Activated naive CD4-positive, alpha-beta T cell (primary cell): ENCODE results near the gene LY6G6C.

Experiments
- DNase-seq, 4 experiments: peaks; one replicate each; lab custom pipeline; 2025; lab: John Stamatoyannopoulos, UW

The LY6G6C gene

DNA sequence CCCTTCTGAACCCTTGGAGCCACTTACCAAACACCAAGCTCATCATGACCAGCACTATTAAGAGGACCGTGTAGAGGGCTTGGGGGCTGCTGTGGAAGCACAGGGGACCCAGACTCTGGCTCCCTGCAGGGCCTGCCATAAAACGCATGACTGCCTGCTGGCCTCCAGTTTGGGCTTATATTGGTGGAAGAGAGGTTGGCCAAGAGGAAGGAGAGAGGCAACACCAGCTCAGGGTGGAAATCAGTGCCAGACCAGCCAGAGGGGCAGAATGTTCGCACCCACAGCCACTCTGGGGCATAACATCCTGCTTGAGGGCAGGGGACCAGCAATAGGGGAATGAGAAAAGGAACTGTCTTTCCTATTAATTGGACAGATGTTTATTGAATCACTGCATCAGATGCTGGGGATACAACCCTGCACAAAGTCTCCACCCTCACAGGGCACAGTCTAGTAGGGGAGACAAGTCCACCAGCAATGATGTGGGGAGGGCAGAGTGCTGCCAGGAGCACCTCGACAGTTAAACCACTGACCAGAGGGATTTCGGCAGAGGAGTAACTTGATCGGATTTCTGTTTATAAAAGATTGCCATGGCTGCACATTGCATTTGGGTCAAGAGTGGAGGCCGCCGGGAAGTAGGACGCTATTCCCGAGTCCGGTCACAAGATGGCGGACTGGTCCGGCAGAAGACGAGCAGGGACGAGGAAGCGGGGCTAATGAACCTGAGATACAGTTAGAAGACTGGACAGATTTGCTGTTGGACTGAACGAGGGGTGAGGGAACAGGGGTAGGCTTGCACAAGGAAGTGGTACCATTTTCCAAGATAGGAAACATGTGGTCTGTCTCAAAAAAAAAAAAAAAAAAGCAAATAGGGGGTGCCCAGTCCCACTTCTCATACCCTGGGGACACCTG, 41.1 kb downstream of the LY6G6C start, which contains the start of gene LY6G5C:
TSS of gene LY6G5C (minus strand) at position 842 of the 909 bp plus-strand sequence. CDS start at position 148, 694 bp downstream.
- peak in 3 of 4 experiments; percentile 8 to 54 (median 23) for DNase-seq

DNA sequence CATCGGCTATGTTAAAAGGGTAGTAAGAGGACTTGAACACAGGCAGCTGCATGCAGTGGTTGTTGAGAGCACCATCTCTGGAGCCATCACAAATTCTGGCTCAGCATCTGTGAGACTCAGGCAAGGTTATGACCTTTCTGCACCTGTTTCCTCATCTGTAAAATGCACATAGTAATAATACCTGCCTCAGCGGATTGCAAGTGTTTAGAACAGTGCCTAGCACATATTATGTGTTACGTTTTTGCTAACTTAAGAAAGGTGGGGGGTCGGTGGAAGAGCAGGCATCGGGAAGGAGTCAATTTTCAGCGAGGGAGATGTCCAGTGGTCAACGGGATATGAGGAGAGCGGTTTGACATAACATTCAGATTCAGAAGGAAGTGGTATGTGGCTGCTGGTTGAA, 43.6 kb downstream of the LY6G6C start:
- no peak for DNase-seq

- DNase-seq = no peak
Observed at GRCh38 chr6:31676904-31677303, 44.6 kb downstream of the LY6G6C start.

GRCh38 chr6:31676322-31676903, 45.1 kb downstream of the LY6G6C start:
- no peak for DNase-seq

- DNase-seq = no peak
Observed at GRCh38 chr6:31669676-31670075, 51.9 kb downstream of the LY6G6C start, which contains the start of gene LY6G5B. TSS of gene LY6G5B (plus strand) at chr6:31669976. CDS start at chr6:31670951, 975 bp downstream.
